PC-3 (cell line): ENCODE measurements around the gene PALD1. TPM values are rescaled to one million over a fixed set of nuclear protein-coding genes. Genes with fewer than 3 reads are reported as not detected.

ENCODE experiments used
- ATAC-seq: fragments of 200-7000 bp; cut with Tn5 transposase; 2 replicates; pipeline ENCODE4 v1.9.1; 2020; ENCODE audit warnings: mild to moderate bottlenecking, moderate library complexity
- BruUV-seq: library from RNA; stranded (reverse); fragments of 400-500 nt; replicated peaks from 2 replicates; lab custom pipeline; 2021; lab: Mats Ljungman, UMichigan
- CTCF ChIA-PET: fragments of 300-600 bp; sonication (Branson Sonifier 250); formaldehyde crosslinking; loops from one replicate; lab custom pipeline; 2022; ENCODE audit warnings: antibody characterized with exemption; lab: Charles Lee
- POLR2A ChIA-PET: fragments of 300-600 bp; sonication (Branson Sonifier 250); formaldehyde crosslinking; loops from one replicate; lab custom pipeline; 2022; ENCODE audit warnings: antibody characterized with exemption; ENCODE audit not compliant: unreplicated experiment; lab: Charles Lee
- DNase-seq: peaks from one replicate; pipeline ENCODE4 v3.0.0-alpha.2; 2015
- H2AFZ ChIP-seq: fragments of 300-600 bp; sonication (generic); 2 replicates; pipeline ENCODE4 v1.6.0; 2016; ENCODE audit warnings: antibody characterized with exemption, low read length
- H3F3A ChIP-seq: fragments of 300-600 bp; sonication (generic); one replicate; pipeline ENCODE4 v1.6.0; 2017; ENCODE audit warnings: antibody characterized with exemption, low read length, control low read depth, mild to moderate bottlenecking; ENCODE audit not compliant: unreplicated experiment
- H3K27ac ChIP-seq: fragments of 300-600 bp; sonication (generic); 2 replicates; pipeline ENCODE4 v1.5.1; 2016; ENCODE audit warnings: mild to moderate bottlenecking, low read length
- H3K27me3 ChIP-seq: fragments of 300-600 bp; sonication (generic); 2 replicates; pipeline ENCODE4 v1.6.1; 2016; ENCODE audit warnings: low read length, mixed read lengths
- H3K36me3 ChIP-seq: fragments of 300-600 bp; sonication (generic); 2 replicates; pipeline ENCODE4 v1.6.1; 2016; ENCODE audit warnings: low read depth, mixed run types, low read length, mixed read lengths
- H3K4me1 ChIP-seq: fragments of 300-600 bp; sonication (generic); 2 replicates; pipeline ENCODE4 v1.5.1; 2016; ENCODE audit warnings: low read length; ENCODE audit not compliant: insufficient read depth
- H3K4me2 ChIP-seq: fragments of 300-600 bp; sonication (generic); 2 replicates; pipeline ENCODE4 v1.6.0; 2016; ENCODE audit warnings: low read length
- H3K4me3 ChIP-seq: fragments of 300-600 bp; sonication (generic); 2 replicates; pipeline ENCODE4 v1.5.1; 2016; ENCODE audit warnings: mild to moderate bottlenecking, low read length, mixed read lengths
- H3K79me2 ChIP-seq: fragments of 300-600 bp; sonication (generic); 2 replicates; pipeline ENCODE4 v1.6.1; 2017; ENCODE audit warnings: low read length, mixed read lengths
- H3K9ac ChIP-seq: fragments of 300-600 bp; sonication (generic); 2 replicates; pipeline ENCODE4 v1.6.0; 2016; ENCODE audit warnings: mild to moderate bottlenecking, low read length
- H3K9me2 ChIP-seq: fragments of 300-600 bp; sonication (generic); replicated peaks from 2 replicates; pipeline ENCODE4 v1.6.1; 2016; ENCODE audit warnings: mixed run types, low read length, mixed read lengths
- H3K9me3 ChIP-seq: fragments of 300-600 bp; sonication (generic); 2 replicates; pipeline ENCODE4 v1.6.1; 2016; ENCODE audit warnings: low read length, mixed read lengths
- H4K20me1 ChIP-seq: fragments of 300-600 bp; sonication (generic); 2 replicates; pipeline ENCODE4 v1.6.1; 2016; ENCODE audit warnings: low read length, mixed read lengths
- EZH2 ChIP-seq: fragments of 300-600 bp; sonication (generic); IDR thresholded peaks from one replicate; pipeline ENCODE4 v1.6.1; 2017; ENCODE audit warnings: antibody characterized with exemption, mild to moderate bottlenecking, low read length; ENCODE audit not compliant: unreplicated experiment
- EZH2phosphoT487 ChIP-seq: fragments of 300-600 bp; sonication (generic); IDR thresholded peaks from 2 replicates; pipeline ENCODE4 v1.6.1; 2018; ENCODE audit warnings: mild to moderate bottlenecking, antibody characterized with exemption, low read length, borderline replicate concordance
- intact Hi-C: fragments of 100-400 bp; cut with micrococcal nuclease; formaldehyde crosslinking; loops from 2 replicates; pipeline ENCODE4 v1.9.0; 2023
- total RNA-seq: library from RNA; depleted of rRNA; stranded (reverse); fragments of >200 nt; gene quantifications from 2 replicates; pipeline ENCODE4 v1.2.3, GENCODE V29; 2014
- TF ChIP-seq, protein P1 (sequence below): fragments of 300-600 bp; sonication (generic); conservative IDR thresholded peaks from 2 replicates; pipeline ENCODE4 v1.5.1; 2017; ENCODE audit warnings: antibody characterized with exemption, low read depth, mild to moderate bottlenecking, low read length

PALD1 gene
- total RNA-seq, 1 experiment from 2014 or later, result 0.80 TPM

DNA sequence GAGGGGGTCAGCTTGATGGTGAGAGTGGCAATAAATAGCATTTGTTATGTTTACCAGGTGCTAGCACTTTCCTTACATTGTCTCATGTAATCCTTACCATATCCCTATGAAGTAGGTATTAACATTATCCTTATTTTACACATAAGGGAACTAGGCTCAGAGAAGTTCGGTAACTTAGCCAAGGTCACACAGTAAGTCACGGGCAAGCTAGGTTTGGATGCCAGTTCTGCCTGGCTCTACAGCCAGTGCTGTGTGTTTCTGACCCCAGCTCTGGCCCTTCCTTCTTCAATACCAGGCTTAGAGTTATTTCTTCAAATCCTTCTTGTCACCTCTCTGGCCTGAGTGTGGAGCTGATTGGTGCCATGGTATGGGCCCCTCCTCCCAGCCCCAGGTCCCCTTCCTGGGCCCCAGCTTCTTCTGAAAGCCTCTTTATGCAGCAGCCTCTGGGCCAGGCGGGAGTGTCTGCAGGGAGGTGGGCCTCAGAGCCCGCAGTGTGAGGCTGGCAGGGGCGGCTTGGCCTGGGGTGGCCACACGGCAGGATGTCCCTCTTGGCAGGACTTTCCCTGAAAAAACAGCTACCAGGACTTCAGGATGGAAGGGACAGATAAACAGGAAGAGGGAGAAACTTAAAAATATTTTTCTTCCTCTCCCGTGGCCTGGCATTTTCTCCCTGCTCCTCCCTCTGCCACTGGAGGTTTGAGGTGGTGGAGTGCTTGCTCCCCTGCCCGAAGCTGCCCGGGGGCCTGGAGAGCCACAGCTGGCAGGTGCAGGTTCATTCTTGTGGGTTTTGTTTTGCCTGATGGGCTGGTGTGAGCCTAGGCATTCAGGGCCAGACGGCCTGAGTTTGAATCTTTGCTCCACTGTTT, 20.6 kb downstream of the PALD1 start:
- Histone ChIP-seq H3K9me3 (no peaks in the 10 kb centered on the region), H3F3A (no peaks in the 10 kb centered on the region), H3K27ac (no peak overlapping the region), H3K79me2 (no peaks in the 10 kb centered on the region), H3K4me1 (no peaks in the 10 kb centered on the region), H3K9ac (no peak overlapping the region), H3K4me2 (no peak overlapping the region), H4K20me1 (no peaks in the 10 kb centered on the region), H3K27me3 (0 out of 2 replicates have a peak, but pooled peaks cover 7% of the 10 kb centered on the region), H3K4me3 (no peak overlapping the region), H3K36me3 (no peaks in the 10 kb centered on the region), H2AFZ (no peak overlapping the region), H3K9me2 (no peaks in the 10 kb centered on the region)
- no peak for DNase-seq
- intact Hi-C loops, result no loop called here
- BruUV-seq, result no TSS peak
- ChIA-PET POLR2A (no interaction called here), CTCF (no interaction called here)
- ATAC-seq, result no peak
- TF ChIP-seq, protein P1, sequence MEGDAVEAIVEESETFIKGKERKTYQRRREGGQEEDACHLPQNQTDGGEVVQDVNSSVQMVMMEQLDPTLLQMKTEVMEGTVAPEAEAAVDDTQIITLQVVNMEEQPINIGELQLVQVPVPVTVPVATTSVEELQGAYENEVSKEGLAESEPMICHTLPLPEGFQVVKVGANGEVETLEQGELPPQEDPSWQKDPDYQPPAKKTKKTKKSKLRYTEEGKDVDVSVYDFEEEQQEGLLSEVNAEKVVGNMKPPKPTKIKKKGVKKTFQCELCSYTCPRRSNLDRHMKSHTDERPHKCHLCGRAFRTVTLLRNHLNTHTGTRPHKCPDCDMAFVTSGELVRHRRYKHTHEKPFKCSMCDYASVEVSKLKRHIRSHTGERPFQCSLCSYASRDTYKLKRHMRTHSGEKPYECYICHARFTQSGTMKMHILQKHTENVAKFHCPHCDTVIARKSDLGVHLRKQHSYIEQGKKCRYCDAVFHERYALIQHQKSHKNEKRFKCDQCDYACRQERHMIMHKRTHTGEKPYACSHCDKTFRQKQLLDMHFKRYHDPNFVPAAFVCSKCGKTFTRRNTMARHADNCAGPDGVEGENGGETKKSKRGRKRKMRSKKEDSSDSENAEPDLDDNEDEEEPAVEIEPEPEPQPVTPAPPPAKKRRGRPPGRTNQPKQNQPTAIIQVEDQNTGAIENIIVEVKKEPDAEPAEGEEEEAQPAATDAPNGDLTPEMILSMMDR, result no peak
- TF ChIP-seq EZH2phosphoT487 (no peak), EZH2 (no peak)

DNA sequence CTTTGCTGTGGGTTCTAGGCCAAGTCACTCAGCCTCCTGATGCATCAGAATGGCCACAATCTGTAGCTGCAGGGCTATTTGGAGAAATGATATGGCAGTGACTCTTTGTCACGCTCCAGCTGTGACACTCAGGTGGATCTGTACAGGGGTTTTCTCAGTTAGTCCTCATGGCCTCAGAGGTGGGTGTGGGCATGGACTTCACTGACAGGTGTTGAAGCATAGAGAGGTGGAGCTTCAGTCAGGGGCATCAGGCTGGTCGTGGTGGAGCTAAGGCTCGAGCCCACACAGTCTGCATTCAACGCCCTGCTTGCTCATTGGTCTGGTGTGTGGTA, 21.2 kb downstream of the PALD1 start:
- Histone ChIP-seq H3K36me3 (no peaks in the 10 kb centered on the region), H3K9ac (no peak overlapping the region), H3K9me3 (no peaks in the 10 kb centered on the region), H4K20me1 (no peaks in the 10 kb centered on the region), H3K9me2 (no peaks in the 10 kb centered on the region), H2AFZ (no peak overlapping the region), H3K4me1 (no peaks in the 10 kb centered on the region), H3K27ac (no peak overlapping the region), H3K79me2 (no peaks in the 10 kb centered on the region), H3F3A (no peaks in the 10 kb centered on the region), H3K4me3 (no peak overlapping the region), H3K27me3 (0 out of 2 replicates have a peak, but pooled peaks cover 7% of the 10 kb centered on the region), H3K4me2 (no peak overlapping the region)
- POLR2A ChIA-PET, result interaction anchor here (0.7 kb wide), 1 partner anchor 60 kb away, joined by 3 read pairs; no protein-coding TSS in a partner anchor
- ATAC-seq, result no peak
- CTCF ChIA-PET, result no interaction called here
- no peak for DNase-seq
- BruUV-seq, result no TSS peak
- intact Hi-C loops, result no loop called here
- TF ChIP-seq EZH2 (no peak), EZH2phosphoT487 (no peak)
- TF ChIP-seq, protein P1, result no peak

DNA sequence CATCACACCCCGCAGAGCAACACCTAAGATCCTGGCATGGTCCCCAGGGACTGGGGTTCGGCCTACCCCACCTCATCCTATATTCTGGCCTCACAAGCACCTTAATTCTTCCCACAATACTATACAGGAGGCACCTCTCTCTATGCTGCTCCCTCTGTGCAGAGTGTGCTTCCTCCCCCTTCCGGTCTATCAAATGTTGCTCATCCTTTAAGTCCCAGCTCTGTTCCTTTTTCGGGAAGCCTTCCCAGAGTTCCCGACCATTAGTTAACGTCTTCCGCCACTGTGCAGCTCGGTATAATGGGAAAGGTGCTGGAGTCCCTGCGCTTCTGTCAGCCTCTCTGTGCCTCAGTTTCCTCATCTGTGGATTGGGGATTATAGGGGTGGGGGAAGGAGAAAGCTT, 21.8 kb downstream of the PALD1 start:
- Histone ChIP-seq H3K4me3 (no peak overlapping the region), H3F3A (no peaks in the 10 kb centered on the region), H3K9me3 (no peaks in the 10 kb centered on the region), H2AFZ (no peak overlapping the region), H3K9me2 (no peaks in the 10 kb centered on the region), H3K27ac (no peak overlapping the region), H3K27me3 (0 out of 2 replicates have a peak, but pooled peaks cover 7% of the 10 kb centered on the region), H3K9ac (no peak overlapping the region), H3K36me3 (no peaks in the 10 kb centered on the region), H3K4me2 (no peak overlapping the region), H4K20me1 (no peaks in the 10 kb centered on the region), H3K4me1 (no peaks in the 10 kb centered on the region), H3K79me2 (no peaks in the 10 kb centered on the region)
- no TSS peak for BruUV-seq
- intact Hi-C loops, result no loop called here
- POLR2A ChIA-PET, result interaction anchor here (0.7 kb wide), 1 partner anchor 60 kb away, joined by 3 read pairs; no protein-coding TSS in a partner anchor
- CTCF ChIA-PET, result no interaction called here
- DNase-seq (no peak), ATAC-seq (no peak)
- TF ChIP-seq, protein P1, result no peak
- TF ChIP-seq EZH2 (no peak), EZH2phosphoT487 (no peak)
